Kidney (tissue), 14 donors: ENCODE results near the gene MLLT1. TPM values are rescaled to one million over a fixed set of nuclear protein-coding genes. Genes with fewer than 3 reads are reported as not detected.

Experiments
- DNase-seq, 5 donors: peaks; one replicate each; pipeline ENCODE4 v3.0.0-alpha.2; 2013 to 2020
- FAIRE-seq: peaks from 2 replicates; lab custom pipeline; 2012; peaks lifted over from hg19 to GRCh38; lab: Jason Lieb, UNC
- H3K27ac ChIP-seq, 2 donors: one replicate each; pipeline ENCODE4 v1.7.0; 2013; ENCODE audit warnings: low read depth in 2 of 2, low read length in 2 of 2, inconsistent platforms in 1 of 2
- H3K27me3 ChIP-seq: one replicate; pipeline ENCODE4 v1.7.1; 2013; ENCODE audit warnings: low read length, inconsistent platforms; ENCODE audit not compliant: control insufficient read depth, insufficient read depth
- H3K36me3 ChIP-seq, 3 donors: one replicate each; pipeline versions ENCODE4 v1.7.0 to v1.7.1; 2013; ENCODE audit warnings: low read length in 3 of 3, control low read depth in 1 of 3, inconsistent platforms in 1 of 3; ENCODE audit not compliant: insufficient read depth in 3 of 3, control insufficient read depth in 2 of 3
- H3K4me1 ChIP-seq, 3 donors: one replicate each; pipeline versions ENCODE4 v1.7.0 to v1.7.1; 2013; ENCODE audit warnings: low read length in 3 of 3, inconsistent platforms in 1 of 3, low read depth in 1 of 3; ENCODE audit not compliant: control insufficient read depth in 2 of 3, insufficient read depth in 2 of 3
- H3K4me3 ChIP-seq, 3 donors: one replicate each; pipeline versions ENCODE4 v1.7.0 to v1.8.1; 2013; ENCODE audit warnings: low read length in 3 of 3, control low read depth in 1 of 3, inconsistent platforms in 1 of 3
- H3K9ac ChIP-seq, 3 donors: one replicate each; pipeline versions ENCODE4 v1.7.0 to v1.7.1; 2013; ENCODE audit warnings: low read length in 3 of 3, control low read depth in 1 of 3, inconsistent platforms in 1 of 3
- H3K9me3 ChIP-seq, 3 donors: one replicate each; pipeline versions ENCODE4 v1.7.0 to v1.7.1; 2013; ENCODE audit warnings: low read length in 3 of 3, control low read depth in 1 of 3, inconsistent platforms in 1 of 3; ENCODE audit not compliant: control insufficient read depth in 2 of 3, insufficient read depth in 1 of 3
- intact Hi-C: fragments of 100-400 bp; cut with DNase I; formaldehyde crosslinking; loops from one replicate; pipeline ENCODE4 v1.11.1; 2022
- polyA plus RNA-seq: library from polyadenylated mRNA; stranded (reverse); fragments of 350-450 nt; fragmentation: Illumina TruSeq; extraction: RNeasy Lipid Tissue Mini Kit (QIAGEN cat#74804); gene quantifications from one replicate; pipeline ENCODE4 v1.2.3, GENCODE V29; 2014; ENCODE audit warnings: low read depth, low replicate concordance; ENCODE audit not compliant: insufficient read depth
- total RNA-seq: library from RNA; stranded (reverse); fragmentation: NEBNext Ultra II Directional; extraction: Animal tissue kit (Norgen Biotek cat#: 25700); gene quantifications from one replicate; pipeline ENCODE4 v1.2.1, GENCODE V29; 2021
- TF ChIP-seq, protein P1 (sequence below): IDR thresholded peaks from 3 replicates; pipeline ENCODE4 v1.5.1; 2012; ENCODE audit warnings: mild to moderate bottlenecking, moderate library complexity, borderline replicate concordance; ENCODE audit not compliant: insufficient read depth; ENCODE audit errors: extremely low read depth
- donor health status: control.
- donor health status: control.
- donor health status: control.
- donor health status: control.
- donor health status: control.
- donor health status: DM: yes; HTN: yes; CAD: no.
- donor health status: Normal renal cell carcinoma (clear cell type).

MLLT1 gene
- total and polyA plus RNA-seq, 2 donors from 2014 or later, result 32.0 to 53.2 TPM

DNA sequence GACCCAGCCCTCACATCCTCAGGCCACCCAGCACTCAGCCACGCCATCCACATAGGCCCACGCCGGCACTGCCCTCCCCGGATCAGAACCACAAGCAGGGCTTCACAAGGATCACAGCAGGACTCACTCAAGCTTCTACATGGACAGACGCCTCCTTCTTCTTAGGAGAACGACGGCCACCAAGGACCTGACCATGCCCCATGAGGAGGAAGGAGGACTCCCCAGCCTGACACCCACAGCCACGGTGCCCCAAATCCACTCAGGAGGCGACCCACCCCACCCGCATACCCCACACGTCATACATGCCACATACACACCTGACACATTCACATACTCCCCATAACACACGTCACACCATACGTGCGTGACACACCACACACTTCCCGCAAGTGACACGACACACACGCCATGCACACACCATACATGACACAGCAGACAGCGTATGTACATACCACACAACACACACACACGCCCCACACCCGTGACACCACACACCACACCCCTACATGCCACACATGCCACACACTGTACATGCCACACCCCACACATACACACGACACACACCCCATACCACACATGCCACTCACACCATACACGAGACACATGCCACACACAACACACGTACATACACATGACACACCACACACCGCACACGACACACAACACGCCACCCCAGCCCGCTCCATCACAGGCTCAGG is 50.4 kb downstream of the MLLT1 start:
- Histone ChIP-seq H3K9ac (no peak overlapping the region), H3K4me3 (no peak overlapping the region), H3K27me3 (no peaks in the 10 kb centered on the region), H3K36me3 (peaks cover 4 to 11% (median 4%) of the 10 kb centered on the region in 3 donors), H3K4me1 (peaks cover 7 to 24% (median 9%) of the 10 kb centered on the region in 3 donors), H3K27ac (no peak overlapping the region), H3K9me3 (no peaks in the 10 kb centered on the region)
- peak in 2 of 5 donors; percentile 42 for DNase-seq
- intact Hi-C loops, result no loop called here
- FAIRE-seq, result no peak
- TF ChIP-seq, protein P1, sequence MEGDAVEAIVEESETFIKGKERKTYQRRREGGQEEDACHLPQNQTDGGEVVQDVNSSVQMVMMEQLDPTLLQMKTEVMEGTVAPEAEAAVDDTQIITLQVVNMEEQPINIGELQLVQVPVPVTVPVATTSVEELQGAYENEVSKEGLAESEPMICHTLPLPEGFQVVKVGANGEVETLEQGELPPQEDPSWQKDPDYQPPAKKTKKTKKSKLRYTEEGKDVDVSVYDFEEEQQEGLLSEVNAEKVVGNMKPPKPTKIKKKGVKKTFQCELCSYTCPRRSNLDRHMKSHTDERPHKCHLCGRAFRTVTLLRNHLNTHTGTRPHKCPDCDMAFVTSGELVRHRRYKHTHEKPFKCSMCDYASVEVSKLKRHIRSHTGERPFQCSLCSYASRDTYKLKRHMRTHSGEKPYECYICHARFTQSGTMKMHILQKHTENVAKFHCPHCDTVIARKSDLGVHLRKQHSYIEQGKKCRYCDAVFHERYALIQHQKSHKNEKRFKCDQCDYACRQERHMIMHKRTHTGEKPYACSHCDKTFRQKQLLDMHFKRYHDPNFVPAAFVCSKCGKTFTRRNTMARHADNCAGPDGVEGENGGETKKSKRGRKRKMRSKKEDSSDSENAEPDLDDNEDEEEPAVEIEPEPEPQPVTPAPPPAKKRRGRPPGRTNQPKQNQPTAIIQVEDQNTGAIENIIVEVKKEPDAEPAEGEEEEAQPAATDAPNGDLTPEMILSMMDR, result no peak

DNA sequence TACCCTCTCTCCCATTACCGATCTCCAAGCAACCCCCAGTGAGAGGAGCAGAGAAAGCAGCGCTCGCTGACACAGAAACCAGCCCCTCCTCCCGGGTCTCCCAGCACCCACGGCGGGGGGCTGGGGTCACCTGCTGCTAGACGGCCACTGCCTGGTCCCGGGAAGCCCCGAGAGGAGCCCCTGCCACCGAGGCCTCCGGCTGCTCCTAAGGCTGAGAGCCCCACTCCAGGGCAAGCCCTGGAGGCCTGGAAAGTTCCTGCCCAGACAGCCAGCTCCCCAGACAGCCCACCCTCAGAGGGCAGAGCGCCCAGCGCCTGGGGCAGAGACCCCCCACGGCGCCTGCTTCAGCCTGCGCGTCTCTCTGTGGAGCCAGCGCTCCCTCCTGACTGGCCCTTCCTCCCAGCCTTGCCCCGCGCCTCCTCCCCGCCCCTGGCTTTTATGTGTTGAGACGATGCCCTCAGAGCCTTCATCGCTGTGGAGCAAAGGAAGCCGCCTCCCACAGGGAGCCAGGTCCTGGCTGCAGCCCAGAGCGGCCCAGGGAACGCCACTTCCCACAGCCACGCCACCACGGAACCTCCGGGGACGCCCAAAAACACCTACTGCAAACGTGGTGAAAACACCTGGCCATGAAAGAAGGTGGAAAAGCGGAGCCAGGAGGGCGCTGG is 51.1 kb downstream of the MLLT1 start:
- Histone ChIP-seq H3K4me1 (peaks cover 5 to 23% (median 7%) of the 10 kb centered on the region in 3 donors), H3K27me3 (no peaks in the 10 kb centered on the region), H3K4me3 (no peak overlapping the region), H3K9ac (no peak overlapping the region), H3K27ac (no peak overlapping the region), H3K9me3 (no peaks in the 10 kb centered on the region), H3K36me3 (peaks cover 4 to 11% (median 4%) of the 10 kb centered on the region in 3 donors)
- intact Hi-C loops, result no loop called here
- DNase-seq, result peak; percentile 65 to 71 (median 67)
- TF ChIP-seq, protein P1, result no peak
- FAIRE-seq, result no peak

DNA sequence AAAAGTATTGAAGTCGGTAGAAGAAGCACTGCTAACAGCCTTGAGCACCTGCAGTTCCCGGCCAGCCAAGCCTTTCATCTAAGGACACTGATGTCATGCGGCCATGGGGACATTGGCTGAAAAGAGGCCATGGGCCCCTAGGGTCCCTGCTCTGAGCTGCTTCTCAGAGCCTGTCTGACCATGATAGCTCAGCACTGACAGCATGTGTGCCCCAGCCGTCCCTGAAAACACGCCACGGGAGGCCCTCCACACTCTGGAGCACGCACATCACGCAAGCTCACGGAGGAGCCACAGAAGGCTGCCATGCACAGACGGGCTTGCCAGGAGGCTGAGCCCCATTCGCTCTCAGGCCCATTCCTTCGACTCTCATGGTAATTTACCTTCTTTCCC is 51.8 kb downstream of the MLLT1 start:
- FAIRE-seq (no peak), DNase-seq (peak in 2 of 5 donors; percentile 35 to 44)
- Histone ChIP-seq H3K4me1 (peaks cover 7 to 20% (median 12%) of the 10 kb centered on the region in 3 donors), H3K36me3 (peaks cover 4 to 11% (median 4%) of the 10 kb centered on the region in 3 donors), H3K9ac (no peak overlapping the region), H3K9me3 (no peaks in the 10 kb centered on the region), H3K27me3 (no peaks in the 10 kb centered on the region), H3K27ac (no peak overlapping the region), H3K4me3 (no peak overlapping the region)
- TF ChIP-seq, protein P1, result no peak
- intact Hi-C loops, result no loop called here
